HG03060 (cell line): ENCODE data around the gene RMI2.
A peak's percentile ranks its signal among the peaks of the same experiment; 100 is the strongest.

Experiments used
- ATAC-seq: cut with Tn5 transposase; IDR thresholded peaks from one replicate; pipeline ENCODE4 v1.9.1; 2021; ENCODE audit warnings: low read depth, moderate number of reproducible peaks; ENCODE audit not compliant: unreplicated experiment

RMI2 gene

DNA sequence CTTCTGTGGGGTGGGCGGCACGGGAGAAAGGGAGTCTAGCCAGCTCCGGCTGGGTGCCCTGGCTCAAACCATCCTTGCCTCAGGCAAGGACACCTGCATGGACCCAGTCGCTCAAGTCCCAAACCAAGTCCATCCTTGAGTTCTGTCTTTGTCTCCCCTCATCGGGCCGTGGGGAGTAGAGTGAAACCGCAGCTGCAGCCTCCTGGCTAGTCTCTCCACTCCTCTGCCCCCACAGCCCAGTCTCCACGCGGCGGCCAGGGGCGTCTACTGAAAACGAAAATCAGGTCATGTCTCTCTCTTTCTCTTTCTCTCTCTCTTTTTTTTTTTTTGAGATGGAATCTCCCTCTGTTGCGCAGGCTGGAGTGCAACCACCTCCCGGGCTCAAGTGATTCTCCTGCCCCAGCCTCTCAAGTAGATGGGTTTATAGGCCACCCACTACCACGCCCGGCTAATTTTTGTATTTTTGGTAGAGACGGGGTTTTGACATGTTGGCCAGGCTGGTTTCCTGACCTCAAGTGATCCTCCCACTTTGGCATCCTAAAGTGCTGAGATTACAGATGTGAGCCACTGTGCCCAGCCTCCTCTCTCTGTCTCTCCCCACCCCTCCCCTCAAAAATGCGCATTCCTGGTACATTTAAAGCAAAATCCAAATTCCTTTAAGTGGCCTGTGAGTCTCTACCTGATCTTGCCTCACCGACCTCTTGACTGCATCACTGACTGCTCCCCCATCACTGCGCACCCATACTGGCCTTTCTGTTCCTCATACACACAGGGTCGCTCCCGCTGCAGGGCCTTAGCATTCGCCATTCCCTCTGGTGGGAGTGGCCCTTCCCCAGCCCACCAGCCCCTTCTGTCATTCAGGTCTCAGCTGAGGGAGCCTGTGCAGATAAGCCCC, 17.7 kb upstream of the RMI2 start:
- no peak for ATAC-seq

DNA sequence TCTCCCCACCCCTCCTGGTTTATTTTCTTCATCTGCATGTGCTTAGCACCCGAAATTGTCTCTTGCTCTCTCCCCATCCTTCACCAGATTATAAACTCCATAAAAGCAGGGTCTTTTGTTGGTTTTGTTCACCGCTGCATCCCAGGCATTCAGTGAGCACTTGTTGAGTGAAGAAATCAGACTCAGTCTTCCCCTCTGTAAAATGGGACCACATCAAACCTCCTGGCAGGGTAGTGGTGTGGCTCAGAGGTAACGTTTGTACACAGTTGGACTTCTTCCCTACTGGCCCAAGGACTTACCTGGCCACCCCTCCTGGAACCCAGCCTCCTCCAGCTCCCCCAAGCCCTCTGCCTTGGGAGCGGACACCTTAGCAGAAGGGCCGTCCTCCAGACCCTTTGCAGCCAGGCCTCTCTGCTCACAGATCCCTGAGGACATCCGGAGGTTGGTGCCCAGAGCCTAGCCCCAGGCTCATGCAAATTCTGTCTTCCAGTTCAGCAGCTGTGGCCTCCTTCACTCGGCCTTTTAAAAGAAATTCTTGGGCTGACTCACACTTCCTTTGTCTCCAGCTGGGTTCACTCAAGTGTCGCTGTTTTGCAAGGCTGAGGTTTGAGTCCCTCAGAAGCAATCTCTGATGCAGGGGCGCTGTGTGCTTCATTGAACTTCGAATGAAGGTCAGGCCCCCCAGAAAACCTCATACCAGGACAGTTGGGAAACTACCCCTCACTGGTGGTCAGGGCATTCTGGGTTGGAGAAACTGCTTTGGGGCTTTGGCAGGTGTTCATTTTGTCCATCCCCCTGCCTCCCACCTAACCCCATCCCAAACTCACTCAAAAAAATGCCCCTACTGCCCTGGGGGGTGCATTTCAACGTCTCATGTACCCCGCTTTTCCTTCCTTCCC, 16.8 kb upstream of the RMI2 start:
- ATAC-seq, result peak; percentile 59

- no peak for ATAC-seq
Measured at GRCh38 chr16:11329071-11329491, 16.2 kb upstream of the RMI2 start.

- no peak for ATAC-seq
Measured at GRCh38 chr16:11329891-11330290, 15.4 kb upstream of the RMI2 start.

DNA sequence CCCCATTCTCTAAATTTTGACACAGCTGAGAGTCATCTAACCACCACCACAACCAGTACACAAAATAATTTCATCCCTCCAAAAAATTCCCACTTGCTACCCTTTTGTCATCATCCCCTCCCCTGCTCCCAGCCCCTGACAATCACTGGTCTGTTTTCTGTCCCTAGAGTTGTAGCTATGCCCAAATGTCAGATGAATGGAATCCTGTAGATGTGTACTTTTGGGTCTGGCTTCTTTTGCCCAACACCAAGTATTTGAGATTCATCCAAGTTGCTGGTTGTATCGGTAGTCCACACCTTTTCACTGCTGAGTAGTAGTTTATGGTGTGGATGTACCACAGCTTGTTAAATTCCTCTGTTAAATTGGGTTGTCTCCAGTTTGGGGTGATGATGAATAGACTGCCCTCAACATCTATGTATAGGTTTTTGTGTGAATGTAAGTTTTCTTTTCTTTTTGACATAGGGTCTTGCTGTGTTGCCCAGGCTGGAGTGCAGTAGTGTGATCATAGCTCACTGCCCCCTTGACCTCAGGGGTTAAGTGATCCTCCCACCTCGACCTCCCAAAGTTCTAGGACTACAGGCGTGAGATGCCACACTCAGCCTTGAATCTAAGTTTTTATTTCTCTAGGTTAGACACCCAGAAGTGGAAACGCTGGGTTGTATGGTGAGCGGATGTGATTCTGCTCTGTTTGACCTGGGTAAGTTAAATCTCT, 14.6 kb upstream of the RMI2 start:
- ATAC-seq, result no peak

- no peak for ATAC-seq
Measured at GRCh38 chr16:11331967-11332366, 13.3 kb upstream of the RMI2 start.

- no peak for ATAC-seq
Measured at GRCh38 chr16:11333010-11333409, 12.2 kb upstream of the RMI2 start.

DNA sequence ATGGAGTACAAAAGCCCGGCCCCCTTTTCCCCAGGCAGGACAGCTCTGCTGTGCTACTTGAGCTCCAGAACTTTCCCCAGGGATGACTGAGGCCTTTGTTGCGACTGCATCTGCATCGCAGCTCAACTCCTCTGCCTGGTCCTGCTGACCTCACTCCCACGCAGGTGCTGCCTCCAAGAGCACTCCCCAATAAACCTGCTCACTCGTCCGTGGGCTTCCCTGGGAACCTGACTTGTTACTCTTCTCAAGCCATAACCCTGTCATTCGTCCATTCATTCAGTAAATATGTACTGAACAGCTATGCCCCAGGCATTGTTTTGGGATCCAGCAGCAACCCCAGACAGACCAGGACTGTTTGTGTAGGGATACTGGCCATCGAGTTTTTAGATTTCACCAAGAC, 11.6 kb upstream of the RMI2 start:
- ATAC-seq, result no peak

DNA sequence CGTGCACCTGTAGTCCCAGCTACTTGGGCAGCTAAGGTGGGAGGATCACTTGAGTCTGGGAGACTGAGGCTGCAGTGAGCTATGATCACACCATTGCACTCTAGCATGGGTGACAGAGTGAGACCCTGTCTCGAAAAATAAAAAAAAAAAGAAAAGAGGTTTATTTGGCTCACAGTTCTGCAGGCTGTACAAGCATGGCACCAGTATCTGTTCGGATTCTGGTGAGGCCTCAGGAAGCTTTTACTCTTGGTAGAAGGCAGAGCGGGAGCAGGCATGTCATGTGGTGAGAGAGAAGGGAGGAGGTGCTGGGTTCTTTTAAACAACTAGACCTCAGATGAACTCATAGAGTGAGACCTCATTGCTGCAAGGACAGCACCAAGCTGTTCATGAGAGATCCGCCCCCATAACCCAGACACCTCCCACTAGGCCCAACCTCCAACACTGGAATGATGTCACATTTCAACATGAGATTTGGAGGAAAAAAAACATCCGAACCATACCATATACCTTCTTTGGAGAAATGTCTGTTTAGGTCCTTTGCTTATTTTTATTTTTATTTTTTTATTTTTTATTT, 10.3 kb upstream of the RMI2 start:
- no peak for ATAC-seq

DNA sequence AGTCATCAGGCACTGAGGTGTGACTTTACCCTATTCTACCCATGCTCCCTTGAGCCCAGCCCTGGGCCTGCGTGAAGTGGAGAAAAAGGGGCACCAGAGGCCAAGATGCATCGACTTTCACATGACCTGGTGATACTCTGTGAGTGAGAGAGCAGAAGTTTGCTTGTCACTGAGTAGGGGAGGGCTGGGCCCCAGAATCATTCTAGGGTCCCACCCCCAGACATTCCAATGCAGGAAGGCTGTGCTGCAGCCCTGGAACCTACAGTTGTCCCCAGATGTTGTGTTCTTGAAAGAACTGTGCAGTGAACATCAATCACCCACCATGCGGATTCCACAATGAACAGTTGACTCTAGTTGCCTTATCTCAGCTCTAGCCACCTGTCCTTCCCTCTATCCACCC, 6.2 kb upstream of the RMI2 start:
- ATAC-seq, result no peak

- ATAC-seq, result no peak
Measured at GRCh38 chr16:11340710-11341109, 4.5 kb upstream of the RMI2 start.

DNA sequence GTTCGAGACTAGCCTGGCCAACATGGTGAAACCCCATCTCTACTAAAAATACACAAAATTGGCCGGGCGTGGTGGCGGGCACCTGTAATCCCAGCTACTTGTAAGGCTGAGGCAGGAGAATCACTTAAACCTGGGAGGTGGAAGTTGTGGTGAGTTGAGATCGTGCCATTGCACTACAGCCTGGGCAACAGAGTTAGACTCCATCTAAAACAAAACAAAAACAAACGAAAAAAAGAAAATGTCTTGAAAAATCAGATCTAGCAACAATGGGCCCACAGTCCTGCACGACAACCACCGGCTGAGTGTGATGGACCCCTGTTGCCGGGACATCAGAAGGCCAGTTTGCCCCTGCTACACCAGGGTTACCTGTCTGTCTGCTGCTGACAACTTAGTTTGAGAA, 3.9 kb upstream of the RMI2 start:
- ATAC-seq, result no peak

DNA sequence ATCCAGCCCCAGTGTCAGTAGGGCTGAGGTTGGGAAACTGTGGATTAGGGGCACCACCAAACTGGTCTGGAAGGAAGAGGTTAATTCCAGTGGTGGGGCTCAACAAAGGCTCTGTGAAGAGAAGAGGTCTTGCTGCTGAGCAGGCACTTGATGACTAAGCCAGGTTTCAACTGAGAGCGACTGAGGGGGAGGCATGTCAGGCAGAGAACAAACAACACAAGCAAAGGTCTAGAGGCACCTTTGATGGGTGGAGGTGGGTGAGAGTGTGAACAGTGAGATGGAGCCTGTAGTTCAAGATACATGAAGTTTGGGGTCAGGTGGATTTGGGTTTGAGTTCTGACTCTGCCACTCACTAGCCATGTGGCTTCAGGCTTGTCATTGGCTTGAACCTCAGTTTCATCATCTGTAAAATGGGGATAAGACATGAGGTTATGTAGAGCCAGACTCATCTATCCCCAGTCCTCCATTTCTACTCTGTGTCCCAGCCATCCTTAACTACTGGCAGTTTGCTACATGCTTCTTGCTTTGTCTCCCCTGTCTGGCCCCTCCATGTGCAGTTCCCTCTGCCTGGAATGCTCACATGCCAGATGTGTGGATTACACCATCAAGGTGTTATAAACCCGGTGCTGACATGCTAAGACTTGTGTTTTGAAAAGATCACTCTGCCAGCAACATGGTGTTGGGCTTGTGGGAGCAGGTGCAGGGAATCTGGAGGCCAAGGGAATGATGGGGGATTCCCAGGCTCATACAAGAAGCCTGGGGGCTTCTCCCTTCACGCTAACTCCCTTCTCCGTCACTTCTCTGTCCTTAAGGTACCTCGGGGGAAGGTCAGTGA, 3.0 kb upstream of the RMI2 start:
- ATAC-seq, result no peak

GRCh38 chr16:11346700-11347319, 1.6 kb downstream of the RMI2 start:
- no peak for ATAC-seq

DNA sequence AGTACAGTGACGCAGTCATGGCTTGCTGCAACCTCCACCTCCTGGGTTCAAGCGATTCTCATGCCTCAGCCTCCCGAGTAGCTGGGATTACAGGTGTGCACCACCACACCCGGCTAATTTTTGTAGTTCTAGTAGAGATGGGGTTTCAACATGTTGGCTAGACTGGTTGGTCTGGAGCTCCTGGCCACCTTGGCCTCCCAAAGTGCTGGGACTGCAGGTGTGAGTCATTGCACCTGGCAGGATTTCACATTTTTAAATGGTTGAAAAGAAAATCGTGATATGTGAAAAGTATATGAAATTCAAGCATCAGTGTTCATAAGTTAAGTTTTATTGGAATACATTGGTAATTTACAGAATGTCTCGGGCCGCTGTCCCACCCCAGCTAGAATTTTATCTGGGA, 2.6 kb downstream of the RMI2 start:
- ATAC-seq, result no peak

DNA sequence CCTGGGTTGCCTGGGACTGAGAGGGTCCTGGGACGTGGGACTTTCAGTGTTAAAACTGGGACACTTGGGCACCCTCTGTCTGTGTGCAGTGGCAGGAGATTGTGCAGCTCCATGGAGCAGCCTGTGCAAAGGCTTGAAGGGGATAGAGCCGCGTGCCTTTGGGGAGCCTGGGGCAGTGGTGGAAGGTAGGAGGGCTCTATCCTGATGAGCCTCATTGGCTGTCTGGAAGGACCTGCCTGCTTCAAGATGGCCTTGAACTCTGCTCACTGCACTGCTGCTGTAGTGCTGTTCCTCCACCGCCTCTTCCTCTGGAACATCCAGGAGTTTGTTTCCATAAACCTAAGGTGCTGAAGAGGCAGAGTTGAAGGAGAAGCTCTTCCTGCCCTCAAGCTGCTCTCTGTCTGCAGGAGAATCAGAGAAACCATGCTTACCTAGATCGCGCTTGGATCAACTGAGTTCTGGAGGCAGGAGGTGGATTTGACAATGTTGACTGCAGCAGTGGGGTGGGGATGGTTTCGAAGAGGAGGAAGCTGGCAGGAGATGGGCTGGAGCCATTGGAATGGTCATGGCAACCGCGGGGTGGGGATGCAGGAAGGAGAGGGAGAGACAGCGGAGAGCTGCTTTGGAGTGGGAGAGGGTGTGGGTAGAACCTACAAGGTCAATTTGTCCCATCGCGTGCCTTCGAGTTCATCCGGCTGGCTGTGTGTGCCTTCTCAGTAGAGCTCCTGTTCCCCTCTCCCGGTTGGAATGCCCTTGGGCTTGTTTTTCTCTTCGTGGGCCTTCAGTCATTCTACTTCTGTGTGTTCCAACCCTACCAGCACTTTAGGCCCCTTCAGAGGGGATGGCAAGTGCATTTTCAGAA, 3.7 kb downstream of the RMI2 start:
- no peak for ATAC-seq

DNA sequence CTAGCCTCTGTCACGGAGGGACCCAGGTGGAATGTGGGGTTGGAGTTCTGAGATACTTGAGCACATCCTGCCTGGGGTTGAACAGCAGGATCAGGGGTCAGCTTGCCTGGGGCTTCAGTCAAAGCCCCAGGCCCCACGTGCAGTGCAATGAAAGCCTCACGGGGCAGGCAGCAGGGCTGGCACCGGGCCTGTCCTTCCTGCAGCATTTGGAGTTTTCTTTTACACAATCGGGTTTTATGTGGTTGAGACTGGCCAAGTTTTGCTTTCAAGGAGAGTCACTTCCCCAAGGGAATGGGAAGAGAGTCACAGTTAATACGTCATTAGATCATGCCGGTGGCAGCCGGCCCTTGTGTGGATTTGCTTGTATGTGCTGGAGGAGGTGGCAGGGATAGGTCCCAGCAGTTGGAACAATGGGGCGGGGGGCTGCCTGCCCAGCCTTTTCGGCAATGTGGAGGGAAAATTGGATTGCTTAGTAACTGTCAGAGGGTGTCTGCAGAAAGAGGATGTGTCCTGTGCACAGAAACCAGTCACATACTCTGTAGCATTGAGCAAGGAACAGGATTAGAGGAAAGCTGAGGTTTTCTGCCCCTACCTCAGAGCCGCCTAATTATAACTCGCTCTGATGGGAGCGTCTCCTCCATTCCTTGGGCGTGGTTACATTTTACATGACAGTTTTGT, 4.5 kb downstream of the RMI2 start:
- no peak for ATAC-seq

- ATAC-seq, result no peak
Measured at GRCh38 chr16:11350519-11350918, 5.3 kb downstream of the RMI2 start.
